GM23338 (cell line): ENCODE measurements around the gene NOL3. TPM values are rescaled to one million over a fixed set of nuclear protein-coding genes. Genes with fewer than 3 reads are reported as not detected.

Source experiments
- ATAC-seq: fragments of 200-7000 bp; cut with Tn5 transposase; 3 replicates; pipeline ENCODE4 v1.9.1; 2020
- DNase-seq: peaks from one replicate; pipeline ENCODE4 v3.0.0-alpha.2; 2015; ENCODE audit warnings: low spot score
- H2AFZ ChIP-seq: fragments of 200-600 bp; sonication (generic); 2 replicates; pipeline ENCODE4 v1.8.0; 2016; ENCODE audit warnings: antibody characterized with exemption, mild to moderate bottlenecking, moderate library complexity
- H3F3A ChIP-seq: fragments of 200-600 bp; sonication (generic); replicated peaks from 2 replicates; pipeline ENCODE4 v1.8.0; 2017; ENCODE audit warnings: antibody characterized with exemption, mixed run types, low read depth
- H3K27ac ChIP-seq: fragments of 200-600 bp; sonication (generic); 2 replicates; pipeline ENCODE4 v1.6.1; 2016; ENCODE audit warnings: low read depth
- H3K27me3 ChIP-seq: fragments of 200-600 bp; sonication (generic); 2 replicates; pipeline ENCODE4 v1.8.0; 2016; ENCODE audit warnings: mild to moderate bottlenecking, mixed run types, moderate library complexity; ENCODE audit not compliant: insufficient read depth
- H3K36me3 ChIP-seq: fragments of 200-600 bp; sonication (generic); 2 replicates; pipeline ENCODE4 v1.8.0; 2016; ENCODE audit warnings: mild to moderate bottlenecking; ENCODE audit not compliant: insufficient read depth
- H3K4me1 ChIP-seq: fragments of 200-600 bp; sonication (generic); 2 replicates; pipeline ENCODE4 v1.8.0; 2016; ENCODE audit warnings: mild to moderate bottlenecking, moderate library complexity; ENCODE audit not compliant: insufficient read depth
- H3K4me2 ChIP-seq: fragments of 200-600 bp; sonication (generic); 2 replicates; pipeline ENCODE4 v1.7.1; 2017; ENCODE audit warnings: mixed run types
- H3K4me3 ChIP-seq: fragments of 200-600 bp; sonication (generic); 2 replicates; pipeline ENCODE4 v1.6.1; 2016; ENCODE audit warnings: mixed run types
- H3K79me2 ChIP-seq: fragments of 200-600 bp; sonication (generic); replicated peaks from 2 replicates; pipeline ENCODE4 v1.8.0; 2017; ENCODE audit warnings: mild to moderate bottlenecking; ENCODE audit not compliant: insufficient read depth
- H3K9me2 ChIP-seq: fragments of 200-600 bp; sonication (generic); 2 replicates; pipeline ENCODE4 v1.8.0; 2017; ENCODE audit not compliant: insufficient read depth
- H4K20me1 ChIP-seq: fragments of 200-600 bp; sonication (generic); replicated peaks from 2 replicates; pipeline ENCODE4 v1.8.0; 2017; ENCODE audit warnings: mild to moderate bottlenecking; ENCODE audit not compliant: insufficient read depth
- H3K27ac Mint-ChIP-seq: 2 replicates; pipeline ENCODE4 v1.8.0; 2020; ENCODE audit warnings: inconsistent platforms, mild to moderate bottlenecking, moderate library complexity, mixed read lengths
- H3K27me3 Mint-ChIP-seq: 3 replicates; pipeline ENCODE4 v1.8.0; 2022; ENCODE audit warnings: low read depth, mild to moderate bottlenecking, moderate library complexity, mixed read lengths, inconsistent platforms; ENCODE audit not compliant: insufficient read depth, poor library complexity
- H3K36me3 Mint-ChIP-seq: 3 replicates; pipeline ENCODE4 v1.8.0; 2021; ENCODE audit warnings: low read depth, mild to moderate bottlenecking, inconsistent platforms, moderate library complexity, mixed read lengths
- H3K4me1 Mint-ChIP-seq: 3 replicates; pipeline ENCODE4 v1.8.0; 2020; ENCODE audit warnings: mild to moderate bottlenecking, inconsistent platforms, mixed read lengths
- H3K4me3 Mint-ChIP-seq: 3 replicates; pipeline ENCODE4 v1.8.0; 2021; ENCODE audit warnings: moderate library complexity, mild to moderate bottlenecking, inconsistent platforms, mixed read lengths
- H3K9me3 Mint-ChIP-seq: 3 replicates; pipeline ENCODE4 v1.8.0; 2020; ENCODE audit warnings: moderate library complexity, mild to moderate bottlenecking, inconsistent platforms, mixed read lengths
- CREB1 ChIP-seq: fragments of 250-450 bp; sonication (Bioruptor Pico); IDR thresholded peaks from 2 replicates; pipeline ENCODE4 v1.5.0; 2020; ENCODE audit warnings: low read depth, mild to moderate bottlenecking, moderate library complexity
- EZH2 ChIP-seq: fragments of 200-600 bp; sonication (generic); IDR thresholded peaks from one replicate; pipeline ENCODE4 v1.8.0; 2017; ENCODE audit warnings: antibody characterized with exemption, mild to moderate bottlenecking, low read depth; ENCODE audit not compliant: unreplicated experiment
- EZH2phosphoT487 ChIP-seq: fragments of 200-600 bp; sonication (generic); IDR thresholded peaks from one replicate; pipeline ENCODE4 v1.8.1; 2018; ENCODE audit warnings: antibody characterized with exemption; ENCODE audit not compliant: unreplicated experiment
- JUNB ChIP-seq: IDR thresholded peaks from one replicate; pipeline ENCODE4 v1.6.1; 2016; ENCODE audit warnings: antibody characterized with exemption; ENCODE audit not compliant: unreplicated experiment
- NANOG ChIP-seq: IDR thresholded peaks from 2 replicates; pipeline ENCODE4 v1.6.1; 2016; ENCODE audit warnings: antibody characterized with exemption, borderline replicate concordance
- POLR2AphosphoS5 ChIP-seq: IDR thresholded peaks from 2 replicates; pipeline ENCODE4 v1.6.1; 2016; ENCODE audit warnings: antibody characterized with exemption, low read depth
- STAT1 ChIP-seq: IDR thresholded peaks from one replicate; pipeline ENCODE4 v1.6.1; 2016; ENCODE audit warnings: antibody characterized with exemption; ENCODE audit not compliant: unreplicated experiment
- ZNF114 ChIP-seq: fragments of 250-450 bp; sonication (Bioruptor Pico); IDR thresholded peaks from 2 replicates; pipeline ENCODE4 v1.5.0; 2020; ENCODE audit warnings: mild to moderate bottlenecking, moderate library complexity
- ZNF331 ChIP-seq: fragments of 250-450 bp; sonication (Bioruptor Pico); IDR thresholded peaks from 2 replicates; pipeline ENCODE4 v1.5.0; 2020; ENCODE audit warnings: low read depth, mild to moderate bottlenecking, moderate library complexity
- polyA plus RNA-seq: library from polyadenylated mRNA; unstranded; fragments of >200 nt; fragmentation: Nextera tagmentation; extraction: Ambion mirVana; gene quantifications from 2 replicates; pipeline ENCODE4 v1.2.1, GENCODE V29; 2016
- total RNA-seq: library from RNA; depleted of rRNA; stranded (reverse); fragments of >200 nt; shearing (Covaris generic); gene quantifications from 2 replicates; pipeline ENCODE4 v1.2.3, GENCODE V29; 2014
- TF ChIP-seq, protein P1 (sequence below): fragments of 250-450 bp; sonication (Bioruptor Pico); IDR thresholded peaks from 2 replicates; pipeline ENCODE4 v1.5.0; 2020; ENCODE audit warnings: mild to moderate bottlenecking, moderate library complexity
- TF ChIP-seq, protein P2 (sequence below): IDR thresholded peaks from 2 replicates; pipeline ENCODE4 v1.6.1; 2016; ENCODE audit warnings: antibody characterized with exemption
- TF ChIP-seq, protein P3 (sequence below), 2 experiments: fragments of 200-600 bp in 1 of 2; sonication (generic) in 1 of 2; conservative IDR thresholded peaks; 2 replicates each; pipeline versions ENCODE4 v1.5.1 to v1.6.1; 2016 to 2017; ENCODE audit warnings: antibody characterized with exemption in 2 of 2, low read depth in 2 of 2, mild to moderate bottlenecking in 2 of 2, moderate library complexity in 1 of 2
- TF ChIP-seq, protein P4 (sequence below): IDR thresholded peaks from one replicate; pipeline ENCODE4 v1.6.1; 2018; ENCODE audit warnings: antibody characterized with exemption; ENCODE audit not compliant: unreplicated experiment

Gene NOL3
- total and polyA plus RNA-seq, 2 experiments from 2014 or later = 3.3 to 4.0 TPM

DNA sequence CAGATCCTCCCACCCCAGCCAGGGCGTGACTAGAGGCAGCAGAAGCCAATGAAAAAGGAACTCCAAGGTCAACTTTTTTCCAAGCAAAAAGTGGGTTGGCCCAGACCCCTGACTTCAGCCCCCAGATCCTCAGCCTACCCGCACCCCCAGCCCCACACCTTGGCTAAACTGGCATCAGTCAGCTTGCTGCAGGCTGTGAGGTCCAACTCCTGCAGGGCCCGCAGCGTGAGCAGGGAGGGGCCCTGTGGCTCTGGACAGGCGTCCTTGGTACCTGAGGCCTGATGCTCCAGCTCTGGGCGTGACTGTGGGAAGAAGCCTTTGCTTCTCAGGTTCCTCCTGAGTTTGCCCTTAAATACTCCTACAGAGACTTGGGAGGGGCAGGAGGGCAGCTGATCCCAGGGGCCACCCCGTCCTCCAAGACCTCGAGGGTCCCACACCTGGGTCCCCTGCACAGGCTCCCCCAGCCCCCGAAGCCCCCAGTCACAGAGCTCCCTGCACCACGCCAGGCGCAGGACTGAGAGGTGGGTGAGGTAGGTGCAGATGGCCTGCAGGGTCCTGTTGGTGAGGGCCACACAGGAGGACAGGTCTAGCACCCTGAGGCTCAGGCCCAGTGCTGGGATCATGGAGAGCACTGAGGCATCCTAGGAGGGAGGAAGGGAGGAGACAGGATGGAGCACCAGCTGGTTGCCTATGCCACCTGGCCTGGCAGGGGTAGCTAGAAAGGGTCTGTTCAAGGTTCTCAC lies 38.0 kb downstream of the NOL3 start:
- H3K27ac ChIP-seq = no peak overlapping the region
- no peaks in the 10 kb centered on the region for H3K9me3 Mint-ChIP-seq
- H3K4me2 ChIP-seq = no peak overlapping the region
- H3K79me2 ChIP-seq = no peaks in the 10 kb centered on the region
- ATAC-seq (no peak), DNase-seq (no peak)
- no peaks in the 10 kb centered on the region for H3K9me2 ChIP-seq
- no peak for TF ChIP-seq ZNF331 (CRISPR knock-in tag)
- TF ChIP-seq, protein P1, sequence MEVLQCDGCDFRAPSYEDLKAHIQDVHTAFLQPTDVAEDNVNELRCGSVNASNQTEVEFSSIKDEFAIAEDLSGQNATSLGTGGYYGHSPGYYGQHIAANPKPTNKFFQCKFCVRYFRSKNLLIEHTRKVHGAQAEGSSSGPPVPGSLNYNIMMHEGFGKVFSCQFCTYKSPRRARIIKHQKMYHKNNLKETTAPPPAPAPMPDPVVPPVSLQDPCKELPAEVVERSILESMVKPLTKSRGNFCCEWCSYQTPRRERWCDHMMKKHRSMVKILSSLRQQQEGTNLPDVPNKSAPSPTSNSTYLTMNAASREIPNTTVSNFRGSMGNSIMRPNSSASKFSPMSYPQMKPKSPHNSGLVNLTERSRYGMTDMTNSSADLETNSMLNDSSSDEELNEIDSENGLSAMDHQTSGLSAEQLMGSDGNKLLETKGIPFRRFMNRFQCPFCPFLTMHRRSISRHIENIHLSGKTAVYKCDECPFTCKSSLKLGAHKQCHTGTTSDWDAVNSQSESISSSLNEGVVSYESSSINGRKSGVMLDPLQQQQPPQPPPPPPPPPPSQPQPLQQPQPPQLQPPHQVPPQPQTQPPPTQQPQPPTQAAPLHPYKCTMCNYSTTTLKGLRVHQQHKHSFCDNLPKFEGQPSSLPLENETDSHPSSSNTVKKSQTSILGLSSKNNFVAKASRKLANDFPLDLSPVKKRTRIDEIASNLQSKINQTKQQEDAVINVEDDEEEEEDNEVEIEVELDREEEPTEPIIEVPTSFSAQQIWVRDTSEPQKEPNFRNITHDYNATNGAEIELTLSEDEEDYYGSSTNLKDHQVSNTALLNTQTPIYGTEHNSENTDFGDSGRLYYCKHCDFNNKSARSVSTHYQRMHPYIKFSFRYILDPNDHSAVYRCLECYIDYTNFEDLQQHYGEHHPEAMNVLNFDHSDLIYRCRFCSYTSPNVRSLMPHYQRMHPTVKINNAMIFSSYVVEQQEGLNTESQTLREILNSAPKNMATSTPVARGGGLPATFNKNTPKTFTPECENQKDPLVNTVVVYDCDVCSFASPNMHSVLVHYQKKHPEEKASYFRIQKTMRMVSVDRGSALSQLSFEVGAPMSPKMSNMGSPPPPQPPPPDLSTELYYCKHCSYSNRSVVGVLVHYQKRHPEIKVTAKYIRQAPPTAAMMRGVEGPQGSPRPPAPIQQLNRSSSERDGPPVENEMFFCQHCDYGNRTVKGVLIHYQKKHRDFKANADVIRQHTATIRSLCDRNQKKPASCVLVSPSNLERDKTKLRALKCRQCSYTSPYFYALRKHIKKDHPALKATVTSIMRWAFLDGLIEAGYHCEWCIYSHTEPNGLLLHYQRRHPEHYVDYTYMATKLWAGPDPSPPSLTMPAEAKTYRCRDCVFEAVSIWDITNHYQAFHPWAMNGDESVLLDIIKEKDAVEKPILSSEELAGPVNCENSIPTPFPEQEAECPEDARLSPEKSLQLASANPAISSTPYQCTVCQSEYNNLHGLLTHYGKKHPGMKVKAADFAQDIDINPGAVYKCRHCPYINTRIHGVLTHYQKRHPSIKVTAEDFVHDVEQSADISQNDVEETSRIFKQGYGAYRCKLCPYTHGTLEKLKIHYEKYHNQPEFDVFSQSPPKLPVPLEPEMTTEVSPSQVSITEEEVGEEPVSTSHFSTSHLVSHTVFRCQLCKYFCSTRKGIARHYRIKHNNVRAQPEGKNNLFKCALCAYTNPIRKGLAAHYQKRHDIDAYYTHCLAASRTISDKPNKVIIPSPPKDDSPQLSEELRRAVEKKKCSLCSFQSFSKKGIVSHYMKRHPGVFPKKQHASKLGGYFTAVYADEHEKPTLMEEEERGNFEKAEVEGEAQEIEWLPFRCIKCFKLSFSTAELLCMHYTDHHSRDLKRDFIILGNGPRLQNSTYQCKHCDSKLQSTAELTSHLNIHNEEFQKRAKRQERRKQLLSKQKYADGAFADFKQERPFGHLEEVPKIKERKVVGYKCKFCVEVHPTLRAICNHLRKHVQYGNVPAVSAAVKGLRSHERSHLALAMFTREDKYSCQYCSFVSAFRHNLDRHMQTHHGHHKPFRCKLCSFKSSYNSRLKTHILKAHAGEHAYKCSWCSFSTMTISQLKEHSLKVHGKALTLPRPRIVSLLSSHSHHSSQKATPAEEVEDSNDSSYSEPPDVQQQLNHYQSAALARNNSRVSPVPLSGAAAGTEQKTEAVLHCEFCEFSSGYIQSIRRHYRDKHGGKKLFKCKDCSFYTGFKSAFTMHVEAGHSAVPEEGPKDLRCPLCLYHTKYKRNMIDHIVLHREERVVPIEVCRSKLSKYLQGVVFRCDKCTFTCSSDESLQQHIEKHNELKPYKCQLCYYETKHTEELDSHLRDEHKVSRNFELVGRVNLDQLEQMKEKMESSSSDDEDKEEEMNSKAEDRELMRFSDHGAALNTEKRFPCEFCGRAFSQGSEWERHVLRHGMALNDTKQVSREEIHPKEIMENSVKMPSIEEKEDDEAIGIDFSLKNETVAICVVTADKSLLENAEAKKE (CRISPR knock-in tag) = no peak
- TF ChIP-seq NANOG = no peak
- TF ChIP-seq EZH2phosphoT487 = no peak
- TF ChIP-seq STAT1 = no peak
- TF ChIP-seq, protein P2, sequence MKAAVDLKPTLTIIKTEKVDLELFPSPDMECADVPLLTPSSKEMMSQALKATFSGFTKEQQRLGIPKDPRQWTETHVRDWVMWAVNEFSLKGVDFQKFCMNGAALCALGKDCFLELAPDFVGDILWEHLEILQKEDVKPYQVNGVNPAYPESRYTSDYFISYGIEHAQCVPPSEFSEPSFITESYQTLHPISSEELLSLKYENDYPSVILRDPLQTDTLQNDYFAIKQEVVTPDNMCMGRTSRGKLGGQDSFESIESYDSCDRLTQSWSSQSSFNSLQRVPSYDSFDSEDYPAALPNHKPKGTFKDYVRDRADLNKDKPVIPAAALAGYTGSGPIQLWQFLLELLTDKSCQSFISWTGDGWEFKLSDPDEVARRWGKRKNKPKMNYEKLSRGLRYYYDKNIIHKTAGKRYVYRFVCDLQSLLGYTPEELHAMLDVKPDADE = no peak
- TF ChIP-seq POLR2AphosphoS5 = no peak
- TF ChIP-seq EZH2 = no peak
- no peak for TF ChIP-seq JUNB
- TF ChIP-seq, protein P3, sequence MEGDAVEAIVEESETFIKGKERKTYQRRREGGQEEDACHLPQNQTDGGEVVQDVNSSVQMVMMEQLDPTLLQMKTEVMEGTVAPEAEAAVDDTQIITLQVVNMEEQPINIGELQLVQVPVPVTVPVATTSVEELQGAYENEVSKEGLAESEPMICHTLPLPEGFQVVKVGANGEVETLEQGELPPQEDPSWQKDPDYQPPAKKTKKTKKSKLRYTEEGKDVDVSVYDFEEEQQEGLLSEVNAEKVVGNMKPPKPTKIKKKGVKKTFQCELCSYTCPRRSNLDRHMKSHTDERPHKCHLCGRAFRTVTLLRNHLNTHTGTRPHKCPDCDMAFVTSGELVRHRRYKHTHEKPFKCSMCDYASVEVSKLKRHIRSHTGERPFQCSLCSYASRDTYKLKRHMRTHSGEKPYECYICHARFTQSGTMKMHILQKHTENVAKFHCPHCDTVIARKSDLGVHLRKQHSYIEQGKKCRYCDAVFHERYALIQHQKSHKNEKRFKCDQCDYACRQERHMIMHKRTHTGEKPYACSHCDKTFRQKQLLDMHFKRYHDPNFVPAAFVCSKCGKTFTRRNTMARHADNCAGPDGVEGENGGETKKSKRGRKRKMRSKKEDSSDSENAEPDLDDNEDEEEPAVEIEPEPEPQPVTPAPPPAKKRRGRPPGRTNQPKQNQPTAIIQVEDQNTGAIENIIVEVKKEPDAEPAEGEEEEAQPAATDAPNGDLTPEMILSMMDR (conservative IDR thresholded peaks at IDR 0.05; ENCODE audit: low read depth in 2 of 2) = no peak
- TF ChIP-seq, protein P4, sequence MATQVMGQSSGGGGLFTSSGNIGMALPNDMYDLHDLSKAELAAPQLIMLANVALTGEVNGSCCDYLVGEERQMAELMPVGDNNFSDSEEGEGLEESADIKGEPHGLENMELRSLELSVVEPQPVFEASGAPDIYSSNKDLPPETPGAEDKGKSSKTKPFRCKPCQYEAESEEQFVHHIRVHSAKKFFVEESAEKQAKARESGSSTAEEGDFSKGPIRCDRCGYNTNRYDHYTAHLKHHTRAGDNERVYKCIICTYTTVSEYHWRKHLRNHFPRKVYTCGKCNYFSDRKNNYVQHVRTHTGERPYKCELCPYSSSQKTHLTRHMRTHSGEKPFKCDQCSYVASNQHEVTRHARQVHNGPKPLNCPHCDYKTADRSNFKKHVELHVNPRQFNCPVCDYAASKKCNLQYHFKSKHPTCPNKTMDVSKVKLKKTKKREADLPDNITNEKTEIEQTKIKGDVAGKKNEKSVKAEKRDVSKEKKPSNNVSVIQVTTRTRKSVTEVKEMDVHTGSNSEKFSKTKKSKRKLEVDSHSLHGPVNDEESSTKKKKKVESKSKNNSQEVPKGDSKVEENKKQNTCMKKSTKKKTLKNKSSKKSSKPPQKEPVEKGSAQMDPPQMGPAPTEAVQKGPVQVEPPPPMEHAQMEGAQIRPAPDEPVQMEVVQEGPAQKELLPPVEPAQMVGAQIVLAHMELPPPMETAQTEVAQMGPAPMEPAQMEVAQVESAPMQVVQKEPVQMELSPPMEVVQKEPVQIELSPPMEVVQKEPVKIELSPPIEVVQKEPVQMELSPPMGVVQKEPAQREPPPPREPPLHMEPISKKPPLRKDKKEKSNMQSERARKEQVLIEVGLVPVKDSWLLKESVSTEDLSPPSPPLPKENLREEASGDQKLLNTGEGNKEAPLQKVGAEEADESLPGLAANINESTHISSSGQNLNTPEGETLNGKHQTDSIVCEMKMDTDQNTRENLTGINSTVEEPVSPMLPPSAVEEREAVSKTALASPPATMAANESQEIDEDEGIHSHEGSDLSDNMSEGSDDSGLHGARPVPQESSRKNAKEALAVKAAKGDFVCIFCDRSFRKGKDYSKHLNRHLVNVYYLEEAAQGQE = no peak
- TF ChIP-seq CREB1 (CRISPR knock-in tag) = no peak
- no peak for TF ChIP-seq ZNF114 (CRISPR knock-in tag)
- no peaks in the 10 kb centered on the region for H3F3A ChIP-seq
- no peak overlapping the region for H3K4me3 Mint-ChIP-seq
- no peaks in the 10 kb centered on the region; the same call in 1 of the 2 replicates for H4K20me1 ChIP-seq
- H3K27me3 Mint-ChIP-seq = peaks cover 10% of the 10 kb centered on the region
- peaks cover 5% of the 10 kb centered on the region; the same call in 2 of the 3 replicates for H3K4me1 Mint-ChIP-seq
- H3K4me1 ChIP-seq = no peaks in the 10 kb centered on the region
- H3K36me3 ChIP-seq = no peaks in the 10 kb centered on the region
- H2AFZ ChIP-seq = no peak overlapping the region
- no peaks in the 10 kb centered on the region for H3K27me3 ChIP-seq
- H3K27ac Mint-ChIP-seq = no peak overlapping the region
- no peaks in the 10 kb centered on the region for H3K36me3 Mint-ChIP-seq
- H3K4me3 ChIP-seq = no peak overlapping the region
